HG02623 (cell line): ENCODE measurements around the gene DIP2C.
"Not testable (repeated sequence)": the region's sequence is repeated elsewhere in the genome, so short reads cannot be mapped to it uniquely, and the experiment has no call there.

ENCODE experiments used
- ATAC-seq: cut with Tn5 transposase; IDR thresholded peaks from one replicate; pipeline ENCODE4 v1.9.1; 2021; ENCODE audit warnings: moderate library complexity; ENCODE audit not compliant: unreplicated experiment

DIP2C gene

DNA sequence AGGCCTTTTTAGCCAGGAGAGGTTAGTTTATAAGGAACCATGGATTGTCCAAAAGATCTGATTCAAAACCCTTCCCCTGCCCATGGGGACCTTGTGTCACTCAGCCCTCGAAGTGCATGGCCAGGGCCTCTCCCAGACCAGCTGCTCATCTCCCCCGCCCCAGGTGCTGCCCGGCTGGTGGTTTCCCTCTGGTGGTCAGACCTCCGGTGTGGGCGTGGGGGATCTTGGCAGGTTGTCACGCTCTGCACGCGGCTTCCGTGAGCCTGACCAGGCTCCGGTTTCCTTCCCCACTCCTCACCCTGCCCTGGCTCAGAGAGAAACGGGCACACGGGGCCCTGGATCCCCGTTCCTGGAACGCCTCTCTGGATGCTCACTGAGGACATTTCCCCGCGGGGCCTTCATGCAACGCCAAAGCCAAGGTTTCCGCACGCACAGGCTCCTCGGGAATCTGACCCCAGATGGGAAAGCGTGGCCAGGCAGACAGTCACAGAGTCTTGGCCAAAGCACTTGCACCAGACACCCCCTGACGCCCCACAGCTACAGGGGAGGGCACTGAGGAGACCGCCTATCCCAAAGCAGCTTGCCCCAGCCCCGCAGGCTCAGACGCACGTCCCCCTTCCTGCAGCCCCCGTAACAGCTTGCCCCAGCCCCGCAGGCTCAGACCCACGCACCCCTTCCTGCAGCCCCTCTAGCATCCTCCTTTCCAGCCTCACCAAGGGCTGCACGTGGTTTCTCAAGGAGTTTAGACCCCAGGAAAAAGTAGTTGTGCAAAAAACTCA is 7.8 kb upstream of the DIP2C start:
- ATAC-seq, result no peak

GRCh38 chr10:695396-695795 is 5.9 kb upstream of the DIP2C start:
- no peak for ATAC-seq

- ATAC-seq, result no peak
Observed at GRCh38 chr10:693506-693905, 4.0 kb upstream of the DIP2C start.

- no peak for ATAC-seq
Observed at GRCh38 chr10:692682-693351, 3.3 kb upstream of the DIP2C start.

DNA sequence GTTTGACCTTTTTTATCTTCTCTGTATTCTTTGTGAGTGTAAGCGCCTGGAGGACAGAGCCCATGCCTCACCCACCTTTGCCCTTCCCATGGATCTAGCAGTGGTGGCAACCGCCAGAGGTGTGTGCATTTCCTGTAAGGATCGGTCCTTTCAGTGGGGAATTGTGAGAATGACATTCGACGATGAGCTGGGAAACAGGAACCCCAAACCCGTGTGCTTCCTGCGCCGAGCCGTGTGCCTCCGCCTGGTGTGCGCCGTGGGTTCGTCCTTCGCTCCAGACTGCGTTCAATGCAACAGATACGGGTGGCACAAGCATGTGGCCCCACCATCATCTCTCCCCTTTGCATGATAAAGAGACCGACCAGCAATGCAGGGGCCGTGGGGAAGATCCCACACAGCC is 1.7 kb upstream of the DIP2C start:
- ATAC-seq, result no peak

- ATAC-seq, result no peak
Observed at GRCh38 chr10:690372-691161, 1.1 kb upstream of the DIP2C start.

- no peak for ATAC-seq
Observed at GRCh38 chr10:689121-689451, 382 bp downstream of the DIP2C start.

DNA sequence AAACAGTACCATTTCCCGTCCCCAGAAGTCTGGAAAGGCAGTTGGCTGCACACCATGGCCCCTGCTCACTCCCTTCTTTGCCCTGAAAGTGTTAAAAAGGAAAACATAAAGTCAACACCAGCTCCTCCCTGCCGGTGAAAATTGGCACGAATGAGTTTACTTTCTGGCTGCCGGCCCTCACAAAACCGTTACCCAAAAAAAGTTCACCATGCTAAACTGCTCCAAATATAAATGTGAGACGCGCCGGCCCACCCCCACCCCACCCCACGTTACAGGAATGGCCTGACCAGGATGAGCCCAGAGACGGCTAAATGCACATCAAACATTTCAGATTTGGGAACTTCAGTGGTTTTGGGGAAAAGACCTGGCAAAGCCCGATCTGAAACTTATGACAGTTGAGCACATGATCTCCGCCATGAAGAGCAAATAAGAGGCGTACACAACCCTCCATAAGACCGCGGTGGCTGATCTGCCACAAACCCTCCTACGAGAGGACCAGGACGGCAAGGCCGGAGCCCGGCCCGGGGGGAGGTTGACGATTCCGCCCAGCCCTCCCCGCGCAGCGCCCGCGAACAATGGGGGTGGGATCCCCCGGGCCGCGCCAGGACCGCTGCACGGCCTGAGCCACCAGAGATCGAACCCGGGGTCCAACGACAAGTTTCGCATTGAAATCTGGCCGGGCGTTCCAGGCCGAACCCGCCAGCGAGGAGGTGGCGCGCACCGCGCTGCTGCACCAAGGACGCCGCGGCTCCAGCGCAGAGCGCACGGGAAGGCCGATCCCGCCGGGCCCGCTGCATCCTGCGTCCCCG is 952 bp downstream of the DIP2C start:
- ATAC-seq, result no peak

DNA sequence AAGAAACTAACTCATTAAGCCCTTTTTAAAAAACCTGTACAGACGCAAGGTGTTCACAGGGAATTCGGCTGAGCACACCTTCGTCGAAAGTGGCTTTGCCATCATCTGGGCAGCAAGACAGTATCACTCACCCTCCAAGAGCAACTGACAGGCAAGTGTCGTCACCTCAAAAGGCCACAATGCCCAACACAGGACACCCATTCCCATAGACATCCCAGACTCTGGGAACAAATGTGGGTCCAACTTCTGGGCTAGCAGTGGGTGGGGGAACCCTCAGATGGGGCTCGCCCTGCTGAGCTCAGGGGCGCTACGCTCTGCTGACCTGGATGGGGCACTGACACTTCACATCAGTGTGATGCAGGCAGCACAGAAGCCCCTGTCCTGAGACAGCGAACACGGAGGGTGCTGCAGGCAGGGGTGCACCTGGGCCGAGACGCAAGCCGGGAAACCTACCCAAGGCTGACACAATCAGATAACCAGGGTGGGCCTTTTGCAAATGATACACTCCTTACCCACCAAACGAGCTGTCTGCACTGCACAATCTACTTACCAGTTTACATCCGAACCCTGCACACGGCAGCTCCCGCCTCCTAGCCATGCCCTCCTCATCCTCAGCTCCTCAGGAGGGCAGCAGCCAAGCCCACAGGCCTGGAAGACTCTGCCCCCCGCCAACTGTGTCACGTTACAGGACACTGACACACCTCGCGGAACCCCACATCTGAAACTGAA is 1.7 kb downstream of the DIP2C start:
- ATAC-seq, result no peak

DNA sequence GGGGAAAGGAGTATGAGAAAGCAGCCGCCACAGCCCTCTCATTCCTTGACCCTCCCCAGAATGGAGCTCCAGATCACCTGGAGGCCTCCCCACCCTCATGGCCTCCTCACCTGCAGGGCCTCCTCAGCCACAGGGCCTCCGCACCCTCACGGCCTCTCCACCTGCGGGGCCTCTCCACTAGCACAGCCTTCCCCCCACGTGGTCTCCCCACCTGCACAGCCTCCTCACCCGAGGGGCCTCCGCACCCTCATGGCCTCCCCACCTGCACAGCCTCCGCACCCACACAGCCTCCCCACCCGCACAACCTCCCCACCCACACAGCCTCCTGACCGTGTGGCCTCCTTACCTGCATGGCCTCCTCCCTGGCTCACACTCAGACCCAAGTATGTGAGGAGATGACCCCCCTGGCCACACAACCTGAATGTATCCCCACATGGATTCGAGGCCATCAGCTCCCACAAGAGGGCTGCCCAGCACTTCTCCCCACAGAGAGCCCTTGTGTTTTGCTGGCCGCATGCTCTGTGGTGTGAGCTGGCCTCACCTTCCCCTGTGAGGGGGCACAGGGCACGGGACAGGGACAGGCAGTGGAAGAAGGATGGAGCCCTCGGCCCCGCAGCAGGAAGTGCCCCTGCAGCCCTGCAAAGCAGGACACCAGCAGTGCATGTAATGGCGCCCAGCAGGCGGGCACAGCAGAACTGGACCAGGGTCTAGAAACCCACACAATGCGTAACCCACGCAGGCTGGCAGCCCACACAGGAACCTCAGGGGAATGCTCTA is 3.1 kb downstream of the DIP2C start:
- ATAC-seq, result no peak

- ATAC-seq, result no peak
Observed at GRCh38 chr10:685613-686012, 3.9 kb downstream of the DIP2C start.

DNA sequence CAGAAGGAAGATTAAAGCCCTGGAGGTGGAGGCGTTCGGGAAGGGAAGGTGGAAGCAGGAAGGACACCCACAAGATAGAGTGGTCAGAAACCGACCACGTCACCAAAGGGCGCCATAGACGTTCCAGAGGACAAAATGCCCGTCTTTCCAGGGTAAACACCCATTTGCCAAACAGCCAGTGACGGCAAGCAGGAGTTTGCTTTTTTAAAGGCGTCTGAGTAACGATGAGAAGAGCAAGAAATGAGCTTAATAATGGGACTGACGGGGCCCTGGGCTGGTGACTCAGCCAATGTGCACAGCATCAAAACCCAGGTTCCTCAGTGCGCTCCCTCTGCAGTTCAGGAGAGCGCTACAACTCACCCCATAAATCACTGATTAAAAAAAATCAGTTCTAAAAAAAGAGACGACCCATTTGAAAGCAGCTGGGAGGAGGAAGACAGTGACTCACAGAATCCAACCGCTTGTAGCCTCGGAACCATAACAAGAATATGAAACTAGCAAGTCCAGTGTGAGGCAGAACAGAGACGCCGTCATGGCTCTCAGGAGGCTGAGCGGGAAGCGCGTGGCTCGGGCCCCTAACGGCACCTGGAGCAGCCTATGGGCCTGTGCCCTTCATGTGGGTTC is 5.9 kb downstream of the DIP2C start:
- no peak for ATAC-seq

GRCh38 chr10:682931-683447 is 6.5 kb downstream of the DIP2C start:
- no peak for ATAC-seq

GRCh38 chr10:681670-682318 is 7.7 kb downstream of the DIP2C start:
- ATAC-seq, result no peak

GRCh38 chr10:680745-681144 is 8.7 kb downstream of the DIP2C start:
- ATAC-seq, result no peak

DNA sequence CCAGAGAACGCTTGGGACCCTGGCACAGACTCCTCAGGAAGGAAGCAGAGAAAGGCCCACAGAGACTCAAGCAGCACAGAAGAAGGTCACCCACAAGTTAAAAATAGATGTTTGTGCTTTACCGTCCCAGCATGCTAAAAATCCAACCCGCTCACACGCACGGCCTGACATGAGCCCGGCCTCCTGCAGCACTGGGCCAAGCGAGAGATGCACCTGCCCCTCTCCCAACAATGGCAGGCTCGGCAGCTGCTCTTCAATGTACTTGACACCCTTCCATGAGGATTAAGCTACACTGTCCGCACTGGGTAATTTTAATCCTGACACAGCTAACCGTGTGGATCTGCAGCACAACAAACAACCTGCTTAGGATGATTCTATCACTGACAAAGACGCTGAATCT is 9.3 kb downstream of the DIP2C start:
- no peak for ATAC-seq

- no peak for ATAC-seq
Observed at GRCh38 chr10:679556-679955, 9.9 kb downstream of the DIP2C start.

GRCh38 chr10:678662-679005 is 10.8 kb downstream of the DIP2C start:
- ATAC-seq, result not testable (repeated sequence)
